ENCODE measurements around the gene CANX. TPM values are rescaled to one million over a fixed set of nuclear protein-coding genes. Genes with fewer than 3 reads are reported as not detected.

CANX gene
- polyA plus RNA-seq, 2 of the 4 experiments (the other 2 are of a cell fraction), result 433 to 1,000 TPM

- Histone ChIP-seq H3K4me1 (no peaks in the 10 kb centered on the region), H3K4me3 (no peak overlapping the region), H3K27ac (no peak overlapping the region), H3K4me2 (no peak overlapping the region), H3K9me3 (no peaks in the 10 kb centered on the region)
- POLR2A ChIA-PET, result no interaction called here
- WGBS (ENCODE audit: missing lambda C conversion rate), result 82% methylated on average over 1 of the region's 1 CpG
- TF ChIP-seq RFX5 (IDR thresholded peaks at IDR 0.05), result no peak
- no peak for TF ChIP-seq MAX (IDR thresholded peaks at IDR 0.05)
- TF ChIP-seq BCL3 (IDR thresholded peaks at IDR 0.05), result no peak
- no peak for TF ChIP-seq TP53 (CRISPR knock-in tag; IDR thresholded peaks at IDR 0.05)
- no peak for TF ChIP-seq HOXB5 (CRISPR knock-in tag; IDR thresholded peaks at IDR 0.05)
- no peak for TF ChIP-seq MYC (IDR thresholded peaks at IDR 0.05; ENCODE audit: borderline replicate concordance, low read length)
- no peak for TF ChIP-seq RARB (CRISPR knock-in tag; IDR thresholded peaks at IDR 0.05)
- TF ChIP-seq FOXS1 (CRISPR knock-in tag; IDR thresholded peaks at IDR 0.05), result no peak
- TF ChIP-seq PHF8 (IDR thresholded peaks at IDR 0.05; ENCODE audit: borderline replicate concordance, low read depth), result no peak
- TF ChIP-seq ZFP36 (IDR thresholded peaks at IDR 0.05; ENCODE audit: borderline replicate concordance, partially characterized antibody), result no peak
- TF ChIP-seq SMC3 (IDR thresholded peaks at IDR 0.05), result no peak
- TF ChIP-seq ZSCAN20 (CRISPR knock-in tag; IDR thresholded peaks at IDR 0.05), result no peak
- ATAC-seq (no peak), DNase-seq (ENCODE audit: low read depth in 1 of 2, low spot score in 1 of 2) (no peak), FAIRE-seq (no peak)
- CTCF ChIA-PET, result interaction anchor here (1.0 kb wide), 1 partner anchor 13 kb away, joined by 5 read pairs; no protein-coding TSS in a partner anchor
Measured at GRCh38 chr5:179716286-179716685, 17.5 kb downstream of the CANX start.

- DNase-seq (ENCODE audit: low read depth in 1 of 2, low spot score in 1 of 2) (no peak), ATAC-seq (no peak), FAIRE-seq (no peak)
- Histone ChIP-seq H3K9me3 (no peaks in the 10 kb centered on the region), H3K4me3 (no peak overlapping the region), H3K27ac (no peak overlapping the region), H3K4me1 (no peaks in the 10 kb centered on the region), H3K4me2 (no peak overlapping the region)
- WGBS (ENCODE audit: missing lambda C conversion rate), result 88% methylated on average over 2 of the region's 2 CpGs
- POLR2A ChIA-PET, result interaction anchor here (1.0 kb wide), 1 partner anchor 96 kb away, joined by 3 read pairs; no protein-coding TSS in a partner anchor
- TF ChIP-seq CBX8 (IDR thresholded peaks at IDR 0.05) (no peak), KDM1A (IDR thresholded peaks at IDR 0.05; ENCODE audit: low read depth) (no peak), MAZ (IDR thresholded peaks at IDR 0.05; ENCODE audit: borderline replicate concordance, low read depth, low read length) (no peak), HDAC2 (IDR thresholded peaks at IDR 0.05) (no peak), SREBF2 (IDR thresholded peaks at IDR 0.05) (no peak), ELK1 (IDR thresholded peaks at IDR 0.05; ENCODE audit: low read depth, low read length) (no peak), ZNF302 (CRISPR knock-in tag; IDR thresholded peaks at IDR 0.05) (no peak), MAFK (IDR thresholded peaks at IDR 0.05; ENCODE audit: partially characterized antibody) (no peak), ATOH8 (CRISPR knock-in tag; IDR thresholded peaks at IDR 0.05; ENCODE audit: low read depth) (no peak), NFE2L2 (conservative IDR thresholded peaks at IDR 0.05; ENCODE audit: low read length) (no peak), EP300 (IDR thresholded peaks at IDR 0.05) (no peak), EHF (CRISPR knock-in tag; IDR thresholded peaks at IDR 0.05) (no peak), CHD4 (IDR thresholded peaks at IDR 0.05; ENCODE audit: borderline replicate concordance) (no peak), EHMT2 (IDR thresholded peaks at IDR 0.05; ENCODE audit: low read depth) (no peak), ZSCAN20 (CRISPR knock-in tag; IDR thresholded peaks at IDR 0.05) (no peak), SMC3 (IDR thresholded peaks at IDR 0.05) (no peak)
- CTCF ChIA-PET, result interaction anchor here (1.3 kb wide), 1 partner anchor 43 kb away, joined by 9 read pairs; no protein-coding TSS in a partner anchor
Measured at GRCh38 chr5:179720222-179720621, 21.5 kb downstream of the CANX start.
